ENCODE data around the gene NHSL1.

NHSL1 gene

DNA sequence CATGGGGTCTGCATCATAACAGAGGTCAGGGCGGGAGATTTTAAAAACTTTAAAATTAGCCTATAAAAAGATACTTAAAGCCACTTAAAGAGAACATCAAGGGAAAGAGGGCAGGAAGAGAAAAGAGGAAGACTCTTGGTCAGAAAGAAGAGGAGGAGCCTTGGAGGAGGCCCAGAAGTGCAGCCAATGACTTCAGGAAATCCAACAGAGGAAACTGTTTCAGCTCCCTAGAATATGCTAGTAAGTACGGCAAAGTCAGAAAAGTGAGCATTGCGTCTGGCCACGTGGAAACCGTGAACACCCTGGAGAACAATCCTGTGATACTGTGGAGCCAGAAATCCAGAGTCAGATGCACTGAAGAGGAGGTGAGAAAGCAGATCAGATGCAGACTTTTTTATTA is 22.5 kb upstream of the NHSL1 start:
- no peak for DNase-seq

DNA sequence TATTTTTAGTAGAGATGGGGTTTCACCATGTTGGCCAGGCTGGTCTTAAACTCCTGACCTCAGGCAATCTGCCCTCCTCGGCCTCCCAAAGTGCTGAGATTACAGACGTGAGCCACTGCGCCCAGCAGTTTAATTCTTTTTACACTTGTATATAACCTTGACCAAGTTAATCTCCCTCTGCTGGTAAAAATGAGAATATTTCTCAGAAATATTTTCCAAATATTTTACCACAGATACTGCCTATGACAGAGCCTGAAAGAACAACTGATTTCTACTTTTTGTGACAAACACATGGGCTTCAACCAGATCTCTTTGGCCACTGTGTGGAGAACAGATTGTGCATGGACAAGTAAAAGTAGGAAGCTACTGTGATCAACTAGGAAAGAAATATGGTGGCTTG is 21.2 kb upstream of the NHSL1 start:
- no peak for DNase-seq

DNA sequence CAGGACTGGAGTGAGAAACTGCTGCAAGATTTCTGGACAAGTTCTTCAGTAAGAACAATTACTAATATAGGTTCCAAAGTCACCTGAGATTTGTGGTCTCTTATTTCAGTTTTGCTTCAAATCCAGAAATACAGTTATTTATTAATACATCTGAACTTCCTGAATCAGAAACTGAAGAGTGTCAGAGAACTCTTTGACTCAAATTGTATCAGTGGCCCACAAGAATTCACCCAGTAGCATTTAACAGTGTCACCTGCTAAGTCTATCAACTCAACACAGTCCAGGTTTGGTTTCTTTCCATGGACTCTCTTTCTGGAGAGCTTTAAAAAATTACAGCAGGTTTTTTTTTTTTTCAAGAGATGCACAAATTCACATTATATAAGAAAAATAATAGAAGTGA is 18.8 kb upstream of the NHSL1 start:
- no peak for DNase-seq

DNA sequence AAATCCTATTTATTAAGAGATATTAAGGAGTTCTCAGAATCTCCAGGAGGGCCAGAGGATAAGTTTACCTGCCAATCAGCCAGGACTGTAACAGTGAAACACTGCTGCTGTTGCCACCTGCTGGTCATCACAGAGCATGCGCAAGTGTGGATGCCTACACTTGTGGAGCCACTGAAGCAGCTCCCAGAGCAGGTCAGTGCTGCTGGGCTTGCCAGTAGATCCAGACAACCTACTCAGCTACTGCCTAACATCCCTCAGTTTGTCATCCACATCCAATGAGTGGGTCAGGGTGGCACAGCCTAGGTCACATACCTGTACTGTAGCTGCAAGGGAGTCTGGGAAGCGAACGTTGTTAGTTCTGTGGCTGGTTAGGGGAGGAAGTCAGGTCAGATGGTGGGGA is 18.3 kb upstream of the NHSL1 start:
- no peak for DNase-seq

DNA sequence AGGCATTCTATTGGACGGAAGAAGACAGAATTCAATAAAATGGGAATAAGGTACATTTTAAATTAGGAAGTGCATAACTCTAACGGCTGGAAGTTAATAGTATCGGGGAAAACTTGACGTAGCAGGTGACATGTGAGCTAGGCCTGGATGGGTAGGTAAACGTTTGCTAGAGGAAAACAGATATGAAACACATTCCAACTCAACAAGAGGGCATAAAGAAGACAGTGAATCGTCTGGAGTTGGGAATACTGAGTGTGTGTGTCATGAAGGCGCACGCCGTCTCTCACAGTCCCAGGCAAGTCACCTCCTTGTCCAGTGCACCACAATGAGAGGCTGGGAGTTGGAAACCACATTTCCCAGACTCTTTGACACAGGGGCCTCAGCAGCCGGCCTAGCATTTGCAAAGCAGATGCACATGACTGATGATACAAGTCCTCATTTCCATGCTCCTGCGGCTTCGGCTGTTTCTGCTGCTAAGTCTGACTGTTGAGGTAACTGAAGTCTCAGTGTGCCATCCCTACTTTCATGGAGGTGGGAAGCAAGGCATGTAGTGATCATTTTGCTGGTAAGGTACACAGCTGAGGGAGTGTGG is 16.5 kb upstream of the NHSL1 start:
- DNase-seq = no peak

DNA sequence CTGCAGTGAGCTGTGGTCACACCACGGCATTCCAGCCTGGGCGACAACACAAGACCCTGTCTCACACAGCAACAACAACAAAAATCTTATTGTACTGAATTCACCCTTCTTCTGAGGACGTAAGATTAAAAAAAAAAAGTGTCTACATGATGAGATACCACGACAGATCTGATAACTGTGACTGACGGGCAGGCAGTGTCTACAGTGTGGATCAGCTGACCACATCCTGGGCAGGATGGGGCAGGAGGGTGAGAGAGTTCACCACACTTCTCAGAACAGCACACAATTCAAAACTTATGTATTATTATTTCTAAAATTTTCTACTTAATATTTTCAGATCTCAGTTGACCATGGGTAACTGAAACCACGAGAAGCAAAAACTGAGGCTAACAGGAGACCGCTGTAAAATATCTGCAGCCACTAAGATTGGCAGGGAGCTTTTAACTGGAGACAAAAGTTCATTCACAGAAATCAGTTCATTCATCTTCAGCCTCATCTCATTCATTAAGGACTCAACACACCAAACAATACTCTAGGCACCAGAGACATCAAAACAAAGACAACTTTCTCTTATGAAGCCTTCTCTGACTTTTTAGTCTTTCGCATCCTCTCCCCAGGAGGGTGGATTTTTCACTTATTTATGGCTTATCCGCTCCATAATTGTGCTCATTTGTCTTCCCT is 15.7 kb upstream of the NHSL1 start:
- no peak for DNase-seq

DNA sequence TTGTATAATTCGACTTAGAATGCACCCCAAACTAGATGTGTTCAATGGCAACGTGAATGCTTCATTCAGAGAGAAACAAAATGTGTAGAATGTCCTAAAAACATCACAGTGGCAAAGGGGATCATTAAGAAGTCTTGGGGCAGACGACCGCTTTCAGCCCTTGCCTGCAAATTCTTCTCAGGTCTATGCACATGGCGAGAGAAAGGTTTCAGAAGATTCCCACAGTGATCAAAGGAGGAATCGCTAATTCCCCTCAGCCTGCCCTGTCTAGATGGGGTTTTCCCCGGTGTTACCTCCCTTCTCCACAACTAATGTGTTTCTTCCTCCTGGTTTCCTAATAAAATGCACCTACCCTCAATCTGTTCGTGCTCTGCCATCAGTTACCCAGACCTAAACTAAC is 13.3 kb upstream of the NHSL1 start:
- DNase-seq = no peak

DNA sequence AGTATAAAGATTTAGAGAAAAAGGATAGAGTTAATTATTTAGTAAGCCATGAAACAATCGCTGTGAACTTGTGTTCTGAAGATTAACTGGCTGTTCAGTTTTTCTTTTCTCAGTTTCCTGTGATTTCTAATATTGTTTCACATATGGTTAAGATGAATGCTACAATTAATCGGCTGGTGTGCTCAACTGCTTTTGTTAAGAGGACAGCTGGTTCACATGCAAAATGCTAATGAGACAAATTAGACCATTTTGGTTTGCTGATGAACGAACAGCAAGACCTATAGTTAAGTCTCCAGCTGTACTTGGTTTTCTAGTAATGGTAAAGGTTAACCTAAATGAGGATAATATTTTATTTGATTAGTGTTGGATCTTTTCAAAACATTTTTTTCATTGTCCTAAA is 10.8 kb upstream of the NHSL1 start:
- no peak for DNase-seq

DNA sequence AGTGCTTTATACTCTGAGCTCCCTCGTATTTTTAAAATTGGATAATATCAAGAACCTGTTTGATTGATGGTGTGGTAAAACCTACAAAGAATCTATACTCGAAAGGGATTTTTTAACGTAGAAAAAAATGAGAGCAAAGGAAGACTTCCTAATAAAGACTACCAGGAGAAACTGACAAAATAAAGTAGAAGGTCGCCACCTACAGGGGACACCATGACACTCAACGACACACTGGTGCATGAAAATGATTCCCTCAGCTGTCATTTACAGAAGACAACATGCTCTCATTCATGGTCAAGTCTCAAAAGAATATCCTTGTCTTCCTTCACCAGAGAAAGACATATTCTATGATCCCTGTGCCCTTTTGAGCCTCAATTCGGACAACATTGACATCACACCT is 10.1 kb upstream of the NHSL1 start:
- peak in 1 of 2 experiments; percentile 32 for DNase-seq

DNA sequence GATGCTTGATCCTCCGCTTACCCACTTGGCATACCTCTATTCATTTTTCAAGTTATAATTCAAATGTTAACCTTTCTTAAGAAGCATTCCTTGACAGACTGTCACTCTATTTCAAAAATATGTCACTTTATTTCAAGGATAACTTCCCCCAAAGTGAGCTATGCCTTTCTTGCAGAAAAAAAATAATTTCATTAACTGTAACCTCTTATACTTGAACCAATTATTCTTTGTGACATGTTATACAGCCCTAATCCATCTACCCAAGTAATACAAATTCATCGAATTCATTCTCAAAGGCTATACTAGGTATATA is 9.3 kb upstream of the NHSL1 start:
- no peak for DNase-seq

DNA sequence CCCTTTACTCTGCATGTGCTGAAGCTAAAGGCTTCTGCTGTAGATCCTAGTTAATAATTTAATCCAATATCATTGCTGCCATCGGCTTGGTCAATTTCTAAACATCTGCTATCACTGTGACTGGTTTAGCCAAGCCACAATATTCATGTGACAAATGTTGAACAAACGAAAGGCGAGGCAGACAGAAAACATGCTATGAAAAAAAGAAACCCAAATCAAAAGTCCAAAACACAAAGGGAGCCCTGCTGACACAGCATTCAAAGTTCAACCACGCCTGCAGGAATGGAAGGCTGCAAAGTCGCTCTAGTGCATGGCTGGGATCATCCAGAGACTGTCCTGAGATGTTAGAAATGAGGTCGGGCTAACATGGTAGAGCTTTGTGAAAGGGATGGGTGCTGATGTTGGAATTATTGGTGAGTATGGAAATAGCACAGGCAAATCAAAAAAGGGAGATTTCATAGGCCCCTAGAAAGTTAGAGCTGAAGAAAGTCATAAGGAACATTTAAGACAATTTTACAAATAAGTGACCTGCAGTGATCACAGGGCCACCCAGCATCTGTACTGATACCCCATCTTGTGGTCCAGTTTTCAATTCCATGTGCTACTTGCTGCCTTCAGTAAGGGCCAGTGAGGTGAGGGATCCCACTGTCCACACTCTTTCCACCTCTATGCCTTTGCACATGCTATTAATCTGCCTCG is 8.8 kb upstream of the NHSL1 start:
- DNase-seq = no peak

DNA sequence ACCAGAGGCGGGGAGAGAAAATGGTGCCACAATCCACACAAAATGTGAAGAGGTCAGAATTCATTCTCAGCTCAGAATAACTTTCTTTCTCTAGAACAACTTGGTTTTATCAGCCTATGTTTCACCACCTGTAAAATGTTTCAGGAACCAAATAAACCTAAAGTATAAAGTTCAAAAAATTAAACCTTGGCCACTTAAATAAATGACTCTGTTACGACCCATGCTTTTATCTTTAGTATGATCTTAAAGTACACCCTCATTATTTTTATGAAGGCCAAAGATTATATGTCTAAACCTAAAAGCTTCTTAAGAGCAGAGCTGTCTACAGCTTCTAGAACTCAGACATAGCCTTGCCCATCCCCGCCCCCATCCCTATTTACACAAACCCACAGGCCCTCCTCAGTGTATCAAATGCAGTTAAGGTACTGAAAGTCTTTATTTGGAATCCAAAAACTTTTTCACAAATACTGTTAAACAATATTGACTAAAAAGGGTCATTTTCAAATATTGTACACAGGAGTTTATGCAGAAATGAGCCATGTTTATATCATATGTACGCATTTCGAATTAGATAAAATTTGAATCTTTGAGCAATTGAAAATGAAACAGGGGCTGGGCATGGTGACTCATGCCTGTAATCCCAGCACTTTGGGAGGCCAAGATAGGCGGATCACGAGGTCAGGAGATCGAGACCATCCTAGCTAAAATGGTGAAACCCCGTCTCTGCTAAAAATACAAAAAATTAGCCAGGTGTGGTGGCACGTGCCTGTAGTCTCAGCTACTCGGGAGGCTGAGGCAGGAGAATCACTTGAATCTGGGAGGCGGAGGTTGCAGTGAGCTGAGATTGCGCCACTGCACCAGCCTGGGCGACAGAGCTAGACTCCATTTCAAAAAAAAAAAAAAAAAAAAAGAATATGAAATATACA is 5.7 kb upstream of the NHSL1 start:
- DNase-seq = no peak

DNA sequence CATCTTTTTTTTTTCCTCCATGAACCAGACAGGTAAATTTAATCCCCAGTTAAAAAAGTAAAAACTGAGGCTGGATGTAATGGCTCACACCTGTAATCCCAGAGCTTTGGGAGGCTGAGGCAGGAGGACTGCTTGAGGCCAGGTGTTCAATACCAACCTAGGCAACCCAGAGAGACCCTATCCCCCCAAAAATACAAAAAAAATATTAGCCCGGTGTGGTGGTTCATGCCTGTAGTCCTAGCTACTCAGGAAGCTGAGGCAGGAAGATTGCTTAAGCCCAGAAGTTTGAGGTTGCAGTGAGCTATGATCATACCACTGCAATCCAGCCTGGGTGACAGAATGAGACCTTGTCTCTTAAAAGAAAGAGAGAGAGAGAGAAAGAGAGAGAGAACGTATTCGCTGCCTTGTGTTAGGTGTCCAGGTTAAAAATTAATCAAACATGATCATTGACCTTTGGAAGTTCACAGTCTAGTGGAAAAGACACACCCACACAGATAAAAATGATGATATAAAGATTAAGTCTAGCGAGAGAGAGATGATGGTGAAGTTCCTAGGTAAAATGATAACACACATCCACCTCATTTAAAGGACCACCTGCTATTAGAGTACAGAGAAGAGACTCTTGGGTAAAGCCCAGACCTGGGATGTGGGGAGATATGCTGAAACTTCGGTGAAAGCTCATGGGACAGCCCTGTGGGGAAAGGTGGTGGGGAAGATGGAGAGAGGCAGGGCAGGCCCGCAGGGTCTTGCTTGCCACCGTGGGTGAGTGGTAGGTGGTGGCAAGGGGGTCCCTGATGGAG is 4.8 kb upstream of the NHSL1 start:
- no peak for DNase-seq

DNA sequence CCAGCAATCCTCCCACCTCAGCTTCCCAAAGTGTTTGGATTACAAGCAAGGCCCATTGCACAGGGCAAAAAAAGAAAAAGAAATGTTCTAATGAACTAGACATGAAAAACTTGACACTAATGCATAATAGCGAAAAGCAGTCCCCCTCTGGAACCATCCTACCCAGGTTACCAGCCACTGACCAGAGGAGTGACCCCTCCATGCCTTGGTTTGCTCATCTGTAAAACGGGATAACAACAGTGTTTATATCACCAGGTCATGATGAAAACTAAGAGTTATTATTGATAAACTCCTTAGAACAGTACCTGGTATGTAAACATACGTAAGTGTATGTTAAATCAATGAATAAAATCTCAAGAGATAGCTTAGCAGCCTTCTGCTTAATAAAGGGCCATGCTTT is 3.3 kb upstream of the NHSL1 start:
- no peak for DNase-seq

DNA sequence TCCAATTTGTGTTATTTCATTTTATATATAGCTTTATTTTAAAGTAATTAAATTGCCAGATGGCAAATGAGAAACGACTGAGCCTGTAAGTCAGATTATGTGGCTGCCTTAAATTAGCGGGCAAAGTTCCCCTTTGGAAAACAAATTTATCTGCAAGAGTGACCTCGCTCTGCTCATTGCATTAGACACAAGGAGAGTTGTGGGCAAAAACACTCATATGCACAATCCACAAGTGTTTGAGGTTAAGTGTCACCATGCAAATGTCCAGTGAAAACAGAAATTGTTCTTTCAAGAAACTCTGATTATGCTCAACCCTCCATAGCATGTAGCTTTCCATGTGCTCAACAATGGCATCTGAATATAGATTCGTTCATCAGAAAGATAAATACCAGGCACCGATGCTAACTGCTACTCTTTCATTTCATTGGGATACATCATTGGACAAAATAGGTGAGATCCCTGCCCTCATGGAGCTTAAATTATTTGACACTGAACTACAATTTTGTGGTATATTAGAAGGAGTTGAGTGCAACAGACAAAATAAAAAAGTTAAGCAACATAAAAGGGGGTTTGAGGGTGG is 1.7 kb upstream of the NHSL1 start:
- DNase-seq = no peak

DNA sequence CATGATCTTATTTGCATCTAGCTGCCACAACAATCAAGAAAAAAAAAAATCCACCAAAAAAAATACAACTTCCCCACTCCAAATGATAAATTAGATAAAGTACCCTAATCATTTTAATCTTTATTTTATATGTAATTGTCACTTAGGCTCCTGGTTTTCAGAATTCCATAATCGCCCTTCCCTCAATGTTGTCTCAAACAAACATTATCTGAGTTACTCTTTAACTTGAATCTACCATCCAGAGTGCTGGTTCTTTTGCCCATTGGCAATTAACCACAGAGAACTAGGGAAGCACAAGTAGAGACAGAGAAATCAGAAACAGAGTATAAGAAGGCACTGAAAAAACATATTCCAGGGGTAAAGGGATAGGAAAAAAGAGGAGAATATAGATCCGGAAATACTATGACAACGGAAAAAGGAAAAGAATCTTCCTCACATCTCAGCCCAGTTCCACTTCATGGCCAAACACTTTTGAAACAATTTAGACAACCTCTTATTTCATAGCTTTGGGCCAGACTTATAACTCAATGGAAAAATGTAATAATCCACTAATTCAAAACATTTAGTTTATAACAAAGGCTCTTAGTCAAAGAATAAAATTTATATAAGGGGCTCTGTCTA is 861 bp upstream of the NHSL1 start:
- no peak for DNase-seq

DNA sequence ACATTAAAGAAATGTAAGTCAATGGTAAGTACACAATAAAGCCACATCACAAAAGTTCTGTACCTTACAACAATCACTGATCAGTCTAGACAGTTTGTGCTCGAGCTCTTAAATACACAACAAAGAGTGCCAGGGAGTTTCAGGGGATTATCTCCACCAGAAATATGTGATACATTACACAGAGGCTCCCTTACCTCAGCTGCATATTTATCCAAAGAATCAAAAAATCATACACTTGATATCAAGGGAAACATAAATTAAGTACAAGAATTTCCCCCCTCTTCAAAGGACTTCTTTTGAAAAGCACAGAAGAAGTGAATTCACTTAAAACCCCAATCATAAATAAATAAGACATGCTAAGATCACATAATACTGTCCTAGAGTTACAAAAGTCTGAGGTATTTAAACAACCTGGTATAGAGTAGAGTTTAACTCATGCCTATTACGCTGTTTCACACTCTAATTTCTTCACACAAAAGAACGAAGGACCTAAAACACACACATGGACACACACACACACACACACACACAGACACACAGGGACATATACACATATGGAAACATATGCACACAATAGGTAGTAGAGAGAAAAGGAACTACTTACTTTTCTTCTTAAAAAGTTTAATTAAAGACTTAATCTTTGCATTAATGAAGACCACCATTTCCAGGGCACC is 528 bp downstream of the NHSL1 start:
- DNase-seq = no peak

DNA sequence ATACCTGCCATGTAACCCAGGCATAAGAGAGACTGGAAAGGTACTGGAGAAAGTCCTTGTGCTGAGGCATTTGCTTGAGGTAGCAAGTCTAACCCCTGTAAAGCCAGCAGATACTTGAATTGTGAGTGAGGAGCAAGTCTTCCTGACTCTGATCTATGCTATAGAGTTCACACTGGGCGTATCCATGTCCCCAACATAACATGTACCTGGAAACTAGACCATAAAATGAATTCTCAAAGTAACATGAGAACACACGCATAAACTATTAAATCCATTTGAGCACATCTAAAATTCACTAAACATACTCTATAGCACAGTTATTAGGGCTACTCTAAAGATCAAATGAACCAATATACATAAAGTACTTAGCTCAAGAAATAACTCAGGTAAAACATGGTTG is 2.0 kb downstream of the NHSL1 start:
- no peak for DNase-seq

DNA sequence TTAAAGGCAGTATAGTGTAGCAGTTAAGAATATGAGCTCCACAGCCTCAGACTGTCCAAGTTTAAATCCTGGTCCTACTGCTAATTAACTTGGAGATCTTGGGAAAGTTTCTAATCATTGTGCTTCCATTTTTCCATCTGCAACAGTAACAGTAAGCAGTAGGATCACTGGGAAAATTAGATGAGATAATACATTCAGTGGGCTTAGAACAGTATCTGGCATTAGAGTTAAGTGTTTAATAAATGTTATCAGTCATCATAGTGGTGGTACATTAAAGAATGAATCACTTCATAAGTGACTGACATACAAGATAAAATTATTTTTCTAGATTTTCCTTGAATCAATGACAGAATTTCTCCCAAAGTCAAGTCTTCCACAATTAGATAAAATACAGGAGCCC is 5.0 kb downstream of the NHSL1 start:
- DNase-seq = no peak

DNA sequence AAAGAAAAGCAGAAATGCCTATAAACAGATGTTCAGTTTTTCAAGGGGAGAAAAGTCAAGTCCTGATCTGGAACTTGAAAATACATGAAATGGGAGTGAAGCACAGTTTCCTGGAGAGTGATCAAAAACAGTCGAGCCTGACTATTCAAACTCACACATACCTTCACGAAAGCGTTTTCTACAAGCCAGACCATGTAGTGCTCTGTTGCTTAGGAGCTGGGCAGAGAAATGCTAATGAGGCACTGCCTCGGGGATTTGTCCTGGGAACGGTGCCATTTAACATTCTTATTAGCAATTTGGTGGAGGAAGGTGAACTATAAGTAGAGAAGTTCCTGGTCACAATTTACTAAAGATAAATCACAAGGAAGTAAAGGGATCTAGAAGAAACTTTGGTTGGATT is 5.9 kb downstream of the NHSL1 start:
- DNase-seq = no peak

DNA sequence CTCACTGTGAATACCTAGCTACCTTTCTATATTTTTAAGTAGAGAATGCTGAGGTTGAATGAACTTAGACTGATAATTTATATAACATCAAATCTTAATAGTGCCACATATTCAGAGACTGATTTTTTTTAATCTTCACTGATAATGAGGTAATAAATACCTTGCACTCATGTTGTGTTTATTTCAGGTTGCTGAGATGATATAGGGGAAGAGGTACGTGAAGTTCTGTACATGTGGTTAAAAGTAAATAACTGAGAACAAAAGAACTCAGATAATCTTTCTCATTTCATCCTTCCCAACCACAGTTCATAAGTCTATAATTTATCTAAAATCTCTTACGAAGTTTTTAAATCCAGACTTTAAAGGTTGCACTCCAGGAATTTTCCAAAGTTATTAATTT is 6.4 kb downstream of the NHSL1 start:
- no peak for DNase-seq

Measured in cerebellar nuclear complex (tissue), 1 donor.